ENCODE results near the gene LUZP1.
"Not testable (repeated sequence)": the region's sequence is repeated elsewhere in the genome, so short reads cannot be mapped to it uniquely, and the experiment has no call there.

LUZP1 gene

DNA sequence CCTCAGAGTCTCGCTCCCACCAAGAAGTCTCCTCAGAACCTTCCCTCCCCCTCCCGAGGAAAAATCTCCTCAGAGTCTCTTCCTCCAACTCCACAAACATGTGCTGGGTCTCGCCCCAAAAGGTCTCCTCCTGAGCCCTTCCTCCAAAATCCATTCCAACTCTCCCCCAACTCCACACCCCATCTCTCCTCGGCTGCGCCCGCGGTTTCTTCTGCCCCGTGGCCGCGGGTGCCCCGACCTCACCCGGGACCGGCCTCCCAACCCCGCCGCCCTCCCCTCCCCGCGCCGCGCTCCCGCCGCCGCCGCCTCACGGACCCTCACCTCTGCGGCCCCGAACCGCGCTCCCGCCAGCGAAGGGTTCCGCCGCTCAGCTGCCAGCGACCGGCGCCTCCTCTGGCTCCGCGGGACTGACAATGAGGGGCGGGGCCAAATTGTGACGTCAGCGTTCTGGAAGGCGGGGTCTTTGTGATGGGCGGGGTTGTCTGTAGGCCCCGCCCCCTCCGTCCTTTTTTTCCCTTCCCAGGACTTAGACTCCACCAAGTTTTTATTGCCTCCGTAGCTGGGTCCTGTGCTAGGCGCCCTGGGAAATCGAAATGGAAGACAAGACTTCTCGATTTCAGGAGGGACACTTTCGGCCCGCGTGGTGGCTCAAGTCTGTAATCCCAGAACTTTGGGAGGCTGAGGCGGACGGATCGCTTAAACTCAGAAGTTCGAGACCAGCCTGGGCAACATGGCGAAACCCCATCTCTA is at the start of gene LUZP1:
Gene LUZP1 (minus strand): TSS at position 412 of the 750 bp plus-strand sequence.
- peak; percentile 90 for DNase-seq (ENCODE audit: low read depth)

DNA sequence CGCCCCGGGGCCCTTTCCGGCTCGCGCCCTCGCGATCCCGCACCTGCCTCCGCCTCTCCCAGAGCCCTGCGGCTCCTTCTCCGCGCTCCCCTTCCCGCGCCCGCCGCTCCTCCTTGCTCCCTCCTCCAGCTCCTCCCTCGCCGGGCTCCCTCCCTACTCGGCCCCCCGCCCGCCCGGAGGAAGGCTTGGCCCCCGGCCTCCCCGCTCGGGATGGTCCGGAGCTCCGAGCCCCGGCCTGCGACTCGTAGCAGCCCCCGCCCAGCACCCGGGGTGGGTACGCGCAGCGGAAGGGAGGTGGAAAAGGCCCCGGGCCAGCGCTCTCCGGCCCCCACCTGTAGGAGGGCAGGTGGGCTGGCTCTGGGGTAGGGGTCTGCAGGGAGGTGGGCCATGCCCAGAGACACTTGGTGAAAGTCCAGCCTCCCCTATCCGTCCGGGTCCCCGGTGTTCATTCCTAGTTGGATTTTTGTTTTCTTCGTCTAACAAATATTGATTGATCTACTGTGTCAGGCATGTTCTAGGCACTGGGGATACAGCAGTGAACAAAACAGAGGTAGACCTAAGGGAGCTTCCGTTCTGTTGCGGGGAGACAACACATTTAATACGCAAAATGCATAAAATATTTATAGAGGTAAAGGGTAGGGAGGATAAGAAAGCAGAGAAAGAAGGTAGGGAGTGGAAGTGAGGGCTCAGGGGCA is 48.9 kb upstream of the LUZP1 start, which contains the start of gene HTR1D:
Gene HTR1D (minus strand): TSS at position 82 of the 695 bp plus-strand sequence. CDS start 23,283 bp downstream, outside the sequence.
- no peak for DNase-seq (ENCODE audit: low read depth)

DNA sequence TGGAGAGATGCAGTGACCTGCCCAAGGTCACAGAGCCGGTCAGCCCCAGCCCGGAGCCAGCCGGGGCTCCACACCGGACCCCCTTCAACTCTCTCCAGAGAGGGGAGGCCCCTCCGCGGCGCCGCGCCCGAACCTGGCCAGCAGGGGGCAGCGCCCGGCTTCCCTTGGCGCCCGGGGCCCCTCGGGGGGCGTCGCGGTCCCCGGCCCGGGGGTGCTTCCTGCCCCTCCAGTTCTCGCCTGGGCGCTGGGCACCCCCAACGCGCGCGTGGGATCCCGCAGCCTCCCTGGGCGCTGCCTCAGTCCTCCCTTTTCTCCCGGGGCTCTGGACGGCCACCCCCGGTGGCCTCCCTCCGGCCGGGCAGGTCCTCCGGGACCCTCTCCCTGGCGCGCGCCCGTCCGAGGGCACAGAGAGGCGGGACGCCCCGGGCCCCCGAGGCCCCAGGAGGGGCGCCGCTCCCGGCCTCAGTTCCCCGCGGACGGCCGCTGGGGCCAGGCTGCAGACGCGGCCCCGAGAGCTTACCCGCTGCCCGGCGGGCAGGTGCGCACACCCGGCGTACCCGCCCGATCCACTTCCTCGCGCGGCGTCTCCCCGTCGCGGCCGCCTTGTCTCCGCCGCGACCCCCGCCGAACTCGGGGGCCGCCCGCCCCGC is 48.2 kb upstream of the LUZP1 start:
- peak; percentile 25 for DNase-seq (ENCODE audit: low read depth)

DNA sequence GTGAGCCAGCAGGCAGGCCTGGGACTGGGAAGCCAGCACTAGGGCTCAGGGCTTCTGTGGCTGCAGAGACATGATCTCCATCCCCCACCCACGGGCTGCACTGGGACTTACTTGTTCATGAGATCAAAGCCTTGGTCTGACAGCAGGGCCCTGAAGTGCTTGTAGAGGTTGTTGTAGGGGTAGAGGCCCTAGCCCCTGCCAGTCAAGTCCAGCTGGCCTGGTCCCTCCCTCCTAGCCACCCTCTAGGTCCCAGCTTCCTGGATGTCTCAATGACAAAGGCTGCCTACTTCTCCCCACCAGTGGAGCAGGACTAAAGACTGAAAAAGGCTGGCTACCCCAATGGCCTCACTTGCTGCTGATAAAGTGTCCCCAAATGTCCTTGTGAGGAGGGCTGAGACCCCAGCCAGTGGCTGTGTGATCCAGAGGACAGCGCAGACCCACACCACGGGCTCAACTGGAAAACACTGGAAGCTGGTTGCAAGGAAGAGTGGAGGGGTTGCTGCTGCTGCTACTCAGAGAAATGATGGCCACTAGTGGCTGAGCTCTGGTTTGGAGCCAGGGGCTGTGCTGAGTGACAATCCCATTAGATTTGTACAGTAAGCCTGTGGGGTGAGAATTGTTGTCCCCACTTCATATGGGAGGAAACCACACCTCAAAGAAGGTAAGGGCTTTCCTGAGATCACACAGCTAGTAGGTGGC is 47.2 kb upstream of the LUZP1 start:
- DNase-seq (ENCODE audit: low read depth) = no peak

DNA sequence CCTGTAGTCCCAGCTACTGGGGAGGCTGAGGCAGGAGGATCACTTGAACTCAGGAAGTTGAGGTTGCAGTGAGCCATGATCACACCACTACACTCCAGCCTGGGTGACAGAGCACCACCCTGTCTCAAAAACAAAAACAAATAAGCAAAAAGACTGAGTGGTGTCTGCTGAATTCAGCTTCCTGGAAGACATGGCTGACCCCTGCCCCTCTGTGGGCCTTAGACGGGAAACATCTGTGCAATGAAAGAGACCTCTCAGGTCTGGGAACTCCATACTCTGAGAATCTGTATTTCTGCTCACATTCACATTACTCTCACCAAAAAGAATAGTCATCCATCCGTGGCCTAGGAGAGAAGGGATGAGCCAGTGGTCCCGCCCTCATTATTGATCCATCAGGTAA is 46.6 kb upstream of the LUZP1 start:
- no peak for DNase-seq (ENCODE audit: low read depth)

DNA sequence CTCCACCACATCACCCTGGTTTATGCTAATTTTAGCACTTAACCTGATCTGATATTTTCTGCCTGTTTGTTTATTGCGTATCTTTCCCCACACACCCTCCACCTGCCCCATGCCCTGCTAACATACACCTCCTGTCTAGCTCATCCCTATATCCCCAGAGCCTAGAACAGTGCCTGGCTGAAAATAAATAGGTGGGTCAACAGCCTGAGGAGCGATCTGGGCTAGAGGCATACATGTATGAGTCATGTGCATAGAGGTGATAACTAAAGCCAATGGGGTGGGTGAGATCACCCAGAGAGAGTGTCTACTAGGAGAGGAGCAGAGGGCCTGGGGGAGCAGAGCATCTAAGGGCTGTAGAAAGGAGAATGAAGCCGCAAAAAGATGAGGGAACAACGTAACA is 46.0 kb upstream of the LUZP1 start:
- no peak for DNase-seq (ENCODE audit: low read depth)

DNA sequence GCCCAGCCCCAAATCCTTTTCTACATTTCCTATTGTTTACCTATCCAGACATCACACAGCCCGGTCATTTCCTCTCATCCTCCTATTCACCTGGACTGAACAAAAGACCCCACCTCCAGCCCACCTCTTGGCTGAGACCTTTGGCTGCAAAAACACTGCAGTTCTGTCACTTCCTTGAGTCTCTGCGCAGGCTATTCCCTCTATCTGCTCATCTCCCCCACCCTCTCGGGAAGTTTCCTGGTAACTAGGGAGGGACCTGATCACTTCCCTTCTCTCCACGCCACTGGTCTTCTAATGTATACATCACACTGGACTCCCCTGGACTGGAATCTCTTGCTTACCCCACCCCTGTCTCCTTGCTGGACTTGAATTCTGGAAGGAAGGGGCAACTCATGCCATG is 43.3 kb upstream of the LUZP1 start:
- DNase-seq (ENCODE audit: low read depth) = no peak

DNA sequence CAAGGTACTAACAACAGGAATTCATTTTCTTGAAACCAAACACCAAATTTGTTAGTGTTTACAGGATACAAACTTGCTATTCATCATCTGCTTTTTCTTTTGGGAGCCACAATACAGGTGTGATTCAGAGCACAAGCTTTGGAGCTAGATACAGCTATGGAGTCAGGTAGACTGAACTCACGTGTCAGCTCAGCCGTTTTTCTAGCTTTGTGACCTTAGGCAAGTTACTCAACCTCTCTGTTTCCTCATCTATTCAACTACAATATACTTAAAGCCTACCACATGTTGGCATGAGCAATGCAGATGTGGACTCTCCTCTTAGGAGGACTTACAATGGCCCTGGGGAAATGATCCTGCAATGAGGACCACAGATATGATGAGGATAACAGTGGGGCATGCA is 42.3 kb upstream of the LUZP1 start:
- DNase-seq (ENCODE audit: low read depth) = no peak

DNA sequence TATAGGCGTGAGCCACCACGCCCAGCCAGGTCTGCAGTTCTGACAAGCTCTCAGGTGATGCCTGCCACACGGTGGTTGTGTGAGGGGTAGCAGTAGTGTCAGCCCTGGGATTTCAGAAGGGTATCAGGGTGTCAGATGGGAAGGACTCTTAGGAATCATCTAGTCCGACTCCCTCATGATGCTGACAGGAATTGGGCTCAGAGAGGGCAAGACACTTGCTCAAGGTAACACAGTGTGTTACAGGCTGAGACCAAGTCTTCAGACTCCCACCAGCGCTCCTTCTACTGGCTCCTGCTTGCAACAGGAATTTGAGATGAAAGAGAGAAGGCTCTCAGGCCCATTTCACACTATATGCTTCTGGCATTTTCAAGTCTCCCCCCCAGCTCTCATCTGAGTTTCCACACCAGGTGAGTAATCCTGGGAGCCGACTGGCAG is 41.7 kb upstream of the LUZP1 start:
- no peak for DNase-seq (ENCODE audit: low read depth)

DNA sequence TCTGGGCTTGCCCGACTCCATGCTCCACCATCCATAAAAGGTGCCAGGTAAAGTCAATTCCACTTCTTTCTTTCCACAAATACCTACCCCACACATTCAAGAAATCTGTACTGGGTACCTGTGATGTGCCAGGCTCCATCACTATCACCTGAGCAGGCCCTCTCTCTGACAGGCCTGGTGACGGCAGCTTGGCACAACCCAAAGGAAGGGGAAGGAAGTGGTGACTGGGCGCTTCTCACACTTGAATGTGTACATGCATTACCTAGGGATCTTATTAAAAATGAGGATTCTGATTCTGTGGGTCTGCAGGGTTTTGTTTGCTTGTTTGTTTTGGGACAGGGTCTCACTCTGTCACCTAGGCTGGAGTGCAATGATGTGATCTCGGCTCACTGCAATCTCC is 41.1 kb upstream of the LUZP1 start:
- no peak for DNase-seq (ENCODE audit: low read depth)

DNA sequence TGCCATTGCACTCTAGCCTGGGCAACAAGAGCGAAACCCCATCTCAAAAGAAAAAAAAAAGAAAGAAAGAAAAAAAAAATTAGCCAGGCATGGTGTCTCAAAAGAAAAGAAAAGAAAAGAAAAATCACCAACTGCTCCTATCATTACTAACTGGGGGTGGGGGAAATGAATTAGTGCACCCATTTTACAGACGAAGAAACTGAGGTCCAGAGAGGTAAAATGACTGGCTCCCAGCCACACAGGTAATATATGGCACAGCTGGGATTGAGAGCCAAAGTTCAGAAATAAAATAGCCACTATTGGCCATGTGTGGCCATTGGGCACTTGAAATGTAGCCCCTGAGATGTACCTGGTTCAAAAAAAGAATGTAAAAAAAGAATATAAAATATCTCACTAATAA is 39.9 kb upstream of the LUZP1 start:
- no peak for DNase-seq (ENCODE audit: low read depth)

DNA sequence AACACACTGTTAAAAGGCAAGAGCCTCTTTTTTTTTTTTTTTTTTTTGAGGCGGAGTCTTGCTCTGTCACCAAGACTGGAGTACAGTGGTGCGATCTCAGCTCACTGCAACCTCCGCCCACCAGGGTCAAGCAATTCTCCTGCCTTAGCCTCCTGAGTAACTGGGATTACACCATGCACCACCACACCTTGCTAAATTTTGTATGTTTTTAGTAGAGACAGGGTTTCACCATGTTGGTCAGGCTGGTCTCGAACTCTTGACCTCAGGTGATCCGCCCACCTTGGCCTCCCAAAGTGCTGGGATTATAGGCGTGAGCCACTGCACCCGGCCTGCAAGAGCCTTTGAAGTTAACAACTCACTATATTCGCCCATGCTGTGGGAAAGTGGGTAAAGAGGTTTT is 39.1 kb upstream of the LUZP1 start:
- DNase-seq (ENCODE audit: low read depth) = not testable (repeated sequence)

DNA sequence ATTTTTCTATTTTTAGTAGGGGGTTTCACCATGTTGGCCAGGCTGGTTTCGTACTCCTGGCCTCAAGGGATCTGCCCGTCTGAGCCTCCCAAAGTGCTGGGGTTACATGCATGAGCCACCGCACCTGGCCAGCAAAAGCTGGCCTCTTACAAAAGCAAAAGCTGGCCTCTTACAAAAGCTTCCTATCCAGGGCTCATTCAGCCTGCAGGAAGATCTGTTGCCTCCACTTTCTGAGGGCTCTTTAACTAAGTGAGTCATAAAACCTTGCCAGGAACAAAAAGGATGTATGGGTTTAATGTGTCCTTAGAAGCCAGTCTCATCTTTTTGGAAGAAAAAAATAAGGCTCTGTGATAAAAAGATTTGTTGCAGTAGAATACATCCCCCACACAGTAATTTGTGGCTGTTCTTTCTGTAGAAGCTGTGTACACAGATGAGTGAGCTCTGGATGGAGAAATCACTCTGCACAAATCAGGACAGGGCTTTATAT is 33.6 kb upstream of the LUZP1 start:
- no peak for DNase-seq (ENCODE audit: low read depth)

DNA sequence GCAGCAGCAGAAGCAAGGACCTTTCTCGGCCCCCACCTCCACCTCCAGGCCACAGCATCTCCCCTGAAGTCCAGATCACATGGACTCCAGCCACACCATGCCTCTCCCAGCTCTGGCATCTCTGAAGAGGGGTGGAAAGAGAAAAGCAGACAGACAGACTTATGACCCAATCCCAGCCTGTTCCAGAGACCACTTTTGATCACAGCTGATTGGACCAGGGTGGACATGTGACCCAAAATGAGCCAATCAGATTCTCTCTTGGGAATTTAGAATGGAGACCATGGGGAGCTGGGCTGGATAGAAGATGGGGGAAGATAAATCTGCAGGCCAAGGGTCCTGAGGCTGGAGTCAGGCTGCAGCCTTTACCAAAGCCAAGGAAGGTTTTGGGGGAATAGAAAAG is 32.2 kb upstream of the LUZP1 start:
- no peak for DNase-seq (ENCODE audit: low read depth)

DNA sequence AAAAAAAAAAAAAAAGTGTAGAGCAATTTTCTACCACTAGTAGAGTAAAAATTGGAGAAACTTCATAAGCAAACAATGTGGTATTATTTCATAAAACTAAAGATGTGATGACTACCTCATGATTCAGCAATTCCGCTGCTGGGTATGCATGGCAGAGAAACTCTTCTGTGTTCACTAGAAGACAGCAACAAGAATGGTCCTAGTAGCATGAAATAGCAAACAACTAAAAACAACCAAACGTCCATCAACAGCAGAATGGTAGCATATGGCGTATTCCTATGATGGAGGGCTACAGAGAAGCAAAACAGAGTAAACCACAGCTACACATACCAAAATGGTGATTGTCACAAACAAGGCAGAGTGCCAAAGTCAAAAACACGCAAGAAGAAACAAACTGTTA is 29.7 kb upstream of the LUZP1 start:
- no peak for DNase-seq (ENCODE audit: low read depth)

DNA sequence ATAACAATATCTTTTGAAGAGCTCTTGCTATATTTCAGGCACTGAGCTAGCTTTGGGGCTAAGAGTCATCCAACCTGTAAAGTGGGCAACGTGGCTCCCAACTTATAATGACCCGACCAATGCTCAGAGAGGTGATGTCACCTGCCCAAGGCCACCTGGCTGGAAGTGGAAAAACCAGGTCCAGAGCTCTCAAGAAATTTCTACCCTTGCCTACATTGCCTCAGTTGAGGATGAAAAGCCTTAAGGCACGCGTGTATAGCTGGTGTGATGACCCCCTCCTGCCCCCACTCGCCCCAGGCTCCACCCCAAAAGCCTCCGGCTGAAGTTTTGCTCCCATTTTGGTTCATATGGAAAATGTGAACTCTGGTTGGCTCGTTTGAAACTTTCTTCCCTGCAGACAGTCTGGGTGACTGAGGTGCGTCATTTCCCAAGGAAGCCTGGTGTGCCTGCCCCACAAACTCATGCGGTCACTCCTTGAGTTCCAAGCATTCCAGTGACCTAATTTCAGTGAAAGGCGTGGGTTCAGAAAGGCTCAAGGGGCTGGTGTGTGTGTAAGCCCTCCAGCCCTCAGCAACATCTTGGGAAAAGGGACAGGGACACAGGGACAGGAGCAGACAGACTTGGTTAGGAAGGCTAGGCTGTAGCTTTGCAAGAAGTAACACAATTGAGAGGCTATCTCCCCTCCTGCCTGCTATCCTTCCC is 28.1 kb upstream of the LUZP1 start:
- DNase-seq (ENCODE audit: low read depth) = no peak

DNA sequence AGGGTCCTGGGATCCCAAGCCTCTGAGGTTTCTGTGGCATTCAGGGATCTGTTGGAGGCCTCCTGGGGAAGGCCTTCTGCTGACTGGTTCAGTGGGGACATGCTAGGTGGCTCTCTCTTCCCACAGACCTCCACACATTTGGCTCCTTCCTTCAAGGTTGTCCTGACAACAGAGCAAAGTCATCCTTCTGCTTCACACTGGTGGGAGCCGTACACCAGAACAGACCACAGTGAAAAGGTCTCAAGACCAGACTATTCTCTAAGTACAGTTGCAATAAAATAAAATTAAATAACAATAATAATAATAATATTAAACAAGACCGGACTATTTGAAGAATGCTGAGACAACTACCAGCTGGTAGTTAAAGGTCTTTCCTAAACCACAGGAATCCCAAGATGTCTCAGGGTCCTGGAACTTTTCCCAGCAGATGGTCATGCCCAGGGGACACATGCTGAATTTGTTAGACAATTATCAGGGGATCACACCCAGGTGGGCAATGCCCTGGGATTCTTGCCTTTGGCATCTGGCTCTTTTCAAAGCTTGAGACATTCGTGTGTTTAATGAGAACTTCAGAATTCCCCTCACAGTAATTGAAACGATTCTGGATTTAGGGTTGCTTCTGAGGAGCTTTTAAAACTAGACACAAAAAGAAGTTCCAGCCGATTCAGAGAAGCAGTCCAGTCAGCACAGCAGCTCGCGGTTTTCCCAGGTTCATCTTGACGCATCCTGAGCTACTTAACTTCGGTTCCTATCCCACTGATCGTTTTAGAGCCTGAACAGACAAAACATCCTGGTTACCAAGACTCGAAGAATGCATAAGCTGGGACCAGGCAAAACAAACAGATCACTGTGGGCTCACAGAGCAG is 25.7 kb upstream of the LUZP1 start:
- no peak for DNase-seq (ENCODE audit: low read depth)

DNA sequence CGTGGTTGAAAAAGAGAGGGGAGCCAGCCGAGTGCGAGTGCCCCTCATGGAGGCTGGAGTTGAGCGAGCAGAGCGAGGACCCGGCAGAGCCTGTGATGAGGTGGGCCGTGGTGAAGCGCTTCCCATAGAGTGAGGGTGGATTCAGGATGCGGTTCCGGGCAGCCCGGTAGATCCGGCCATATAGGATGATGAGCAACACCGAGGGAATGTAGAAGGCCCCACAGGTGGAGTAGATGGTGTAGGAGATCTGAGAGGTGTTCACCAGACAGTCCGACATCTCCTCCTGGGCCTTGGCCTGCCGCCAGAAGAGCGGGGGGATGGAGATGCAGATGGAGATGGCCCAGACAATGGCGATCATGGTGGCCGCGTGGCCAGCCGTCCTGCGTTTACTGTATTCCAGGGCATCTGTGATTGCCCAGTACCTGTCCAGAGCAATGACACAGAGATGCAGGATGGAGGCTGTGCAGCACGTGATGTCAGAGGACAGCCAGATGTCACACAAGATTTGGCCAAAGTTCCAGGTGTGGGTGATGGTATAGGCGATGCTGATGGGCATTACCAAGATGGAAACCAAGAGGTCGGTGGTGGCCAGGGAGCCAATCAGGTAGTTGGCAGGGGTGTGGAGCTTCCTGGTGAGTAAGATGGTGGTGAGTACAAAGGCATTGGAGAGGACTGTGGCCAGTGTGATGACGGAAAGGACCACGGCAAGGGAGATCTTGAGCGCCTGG is 24.9 kb upstream of the LUZP1 start:
- DNase-seq (ENCODE audit: low read depth) = no peak

DNA sequence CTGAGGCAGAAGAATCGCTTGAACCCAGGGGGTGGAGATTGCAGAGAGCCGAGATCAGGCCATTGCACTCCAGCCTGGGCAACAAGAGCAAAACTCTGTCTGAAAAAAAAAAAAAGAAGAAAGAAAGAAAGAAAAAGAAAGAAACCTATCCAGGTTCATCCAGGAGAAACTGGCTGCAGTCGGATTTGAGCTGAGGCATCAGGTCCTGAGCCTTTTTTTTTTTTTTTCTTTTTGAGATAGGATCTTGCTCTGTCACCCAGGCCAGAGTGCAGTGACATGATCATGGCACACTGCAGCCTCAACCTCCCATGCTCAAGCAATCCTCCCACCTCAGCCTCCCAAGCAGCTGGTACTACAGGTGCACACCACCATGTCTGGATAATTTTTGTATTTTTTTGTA is 22.5 kb upstream of the LUZP1 start:
- DNase-seq (ENCODE audit: low read depth) = no peak

DNA sequence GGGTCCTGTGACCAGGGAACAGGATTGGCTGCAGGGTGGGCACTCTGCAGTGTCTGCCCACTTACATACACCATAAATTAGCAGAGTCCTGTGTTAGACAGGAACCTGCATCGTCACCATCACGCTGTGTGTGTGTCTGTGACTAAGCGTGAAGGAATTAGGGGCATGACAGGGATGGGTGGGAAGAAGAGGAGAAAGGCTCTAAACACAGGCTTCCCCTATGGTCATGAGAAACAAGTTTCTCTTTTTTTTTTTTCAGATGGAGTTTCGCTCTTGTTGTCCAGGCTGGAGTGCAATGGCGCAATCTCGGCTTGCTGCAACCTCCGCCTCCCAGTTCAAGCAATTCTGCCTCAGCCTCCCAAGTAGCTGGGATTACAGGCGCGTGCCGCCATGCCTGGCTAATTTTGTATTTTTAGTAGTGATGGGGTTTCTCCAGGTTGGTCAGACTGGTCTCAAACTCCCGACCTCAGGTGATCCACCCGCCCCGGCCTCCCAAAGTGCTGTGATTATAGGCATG is 20.3 kb upstream of the LUZP1 start:
- not testable (repeated sequence) for DNase-seq (ENCODE audit: low read depth)
